Activated CD4-positive, alpha-beta T cell treated with anti-CD3 and anti-CD28 coated beads for 48 hours (primary cell): ENCODE results near the gene THAP11.
A peak's percentile ranks its signal among the peaks of the same experiment; 100 is the strongest.

Experiments
- DNase-seq: peaks from one replicate; pipeline ENCODE4 v3.0.0-alpha.2; 2020

The THAP11 gene

DNA sequence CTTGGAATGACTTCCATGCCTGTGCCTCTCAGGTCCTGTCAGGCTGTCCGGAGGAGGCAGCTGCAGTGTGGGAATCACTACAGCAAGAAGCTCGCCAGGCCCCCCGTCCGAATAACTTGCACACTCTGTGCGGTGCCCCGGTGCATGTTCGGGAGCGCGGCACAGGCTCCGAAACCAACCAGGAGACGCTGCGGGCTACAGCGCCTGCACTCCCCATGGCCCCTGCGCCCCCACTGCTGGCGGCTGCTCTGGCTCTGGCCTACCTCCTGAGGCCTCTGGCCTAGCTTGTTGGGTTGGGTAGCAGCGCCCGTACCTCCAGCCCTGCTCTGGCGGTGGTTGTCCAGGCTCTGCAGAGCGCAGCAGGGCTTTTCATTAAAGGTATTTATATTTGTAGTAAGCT, 43.9 kb downstream of the THAP11 start:
- no peak for DNase-seq

GRCh38 chr16:67886387-67886786, 44.3 kb downstream of the THAP11 start:
- DNase-seq, result no peak

- no peak for DNase-seq
Measured at GRCh38 chr16:67888331-67888730, 46.2 kb downstream of the THAP11 start.

GRCh38 chr16:67892375-67892774, 50.3 kb downstream of the THAP11 start:
- DNase-seq, result no peak

DNA sequence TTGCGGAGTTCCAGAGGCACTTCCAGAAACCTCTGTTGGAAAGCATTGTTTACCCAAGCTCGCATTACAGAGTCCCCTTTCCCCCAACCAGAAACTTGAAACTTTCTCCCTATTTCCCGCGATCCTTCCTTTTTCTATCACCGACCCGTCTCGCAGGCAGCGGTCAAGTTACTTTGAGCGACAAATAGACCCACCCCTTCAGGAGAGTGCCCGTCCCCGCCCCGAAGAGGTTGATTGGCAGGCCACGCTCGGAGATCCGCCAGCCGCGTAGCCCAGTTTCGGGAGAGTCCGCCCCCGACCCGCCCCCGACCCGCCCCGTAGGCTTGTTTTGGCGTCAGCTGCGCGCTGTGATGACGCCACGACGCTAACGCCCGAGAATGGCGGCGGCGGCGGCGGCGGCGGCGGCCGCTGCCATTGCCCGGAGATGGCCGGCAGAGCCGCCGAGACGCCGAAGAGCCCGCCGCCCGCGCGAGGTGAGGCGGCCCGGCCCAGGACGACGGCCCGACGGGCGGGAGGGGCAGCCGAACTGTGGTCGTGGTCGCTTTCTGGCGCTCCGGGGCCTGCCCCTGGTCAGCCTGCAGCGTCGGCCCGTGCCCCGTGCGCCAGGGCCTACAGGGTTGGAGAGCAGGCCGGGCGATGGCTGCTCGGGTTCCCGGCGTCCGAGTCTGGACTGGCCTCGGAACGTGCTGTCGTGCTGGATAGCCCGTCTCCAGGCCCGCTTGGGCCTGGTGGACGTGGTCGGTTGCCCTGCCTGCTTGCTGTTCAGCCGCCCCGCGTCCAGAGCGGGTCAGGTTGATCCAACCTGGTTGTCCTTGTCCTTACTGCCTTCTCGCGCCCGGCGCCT, 51.0 kb downstream of the THAP11 start, which contains the start of gene PSKH1:
PSKH1 (plus strand) TSS at position 356 of the 844 bp plus-strand sequence. CDS start 15,496 bp downstream, outside the sequence.
- peak; percentile 97 for DNase-seq
